K562 (cell line): ENCODE measurements around the gene KCTD13. TPM values are rescaled to one million over a fixed set of nuclear protein-coding genes. Genes with fewer than 3 reads are reported as not detected.

Source experiments
- ARID2 ChIP-seq: fragments of 450-650 bp; IDR thresholded peaks from 2 replicates; pipeline ENCODE4 v1.6.1; 2017; ENCODE audit warnings: antibody characterized with exemption, mild to moderate bottlenecking
- BHLHE40 ChIP-seq: IDR thresholded peaks from 2 replicates; pipeline ENCODE4 v1.6.1; 2011; ENCODE audit warnings: low read length, improper control_type of control experiment
- BRD9 ChIP-seq: fragments of 450-650 bp; IDR thresholded peaks from 2 replicates; pipeline ENCODE4 v1.6.1; 2018; ENCODE audit warnings: low read depth; ENCODE audit not compliant: partially characterized antibody
- CBX8 ChIP-seq: fragments of 200-600 bp; sonication (generic); IDR thresholded peaks from 2 replicates; pipeline ENCODE4 v1.6.1; 2012; ENCODE audit warnings: borderline replicate concordance, mixed run types, low read depth, mild to moderate bottlenecking, moderate library complexity, mixed read lengths, low read length, control low read depth, inconsistent platforms; ENCODE audit not compliant: poor library complexity, severe bottlenecking; ENCODE audit errors: extremely low read depth
- CREB3L1 ChIP-seq: fragments of 450-650 bp; IDR thresholded peaks from 2 replicates; pipeline ENCODE4 v1.6.1; 2014; ENCODE audit warnings: low read depth, mild to moderate bottlenecking, moderate library complexity, borderline replicate concordance
- DACH1 ChIP-seq: fragments of 450-650 bp; IDR thresholded peaks from 2 replicates; pipeline ENCODE4 v1.6.1; 2018; ENCODE audit not compliant: partially characterized antibody
- GTF3C2 ChIP-seq: IDR thresholded peaks from 3 replicates; pipeline ENCODE4 v1.6.1; 2011; ENCODE audit warnings: borderline replicate concordance, mild to moderate bottlenecking, moderate library complexity; ENCODE audit not compliant: insufficient read length; ENCODE audit errors: extremely low read depth
- ID3 ChIP-seq, 2 experiments: fragments of 250-450 bp in 1 of 2; fragments of 450-650 bp in 1 of 2; sonication (Bioruptor Pico) in 1 of 2; IDR thresholded peaks; 2 replicates each; pipeline versions ENCODE4 v1.6.1 to v1.8.0; 2016 to 2021; ENCODE audit warnings: mild to moderate bottlenecking in 2 of 2, moderate library complexity in 2 of 2, missing compliant biosample characterization in 1 of 2, missing genetic modification characterization in 1 of 2
- MBD1 ChIP-seq: fragments of 250-450 bp; sonication (Bioruptor Pico); IDR thresholded peaks from 2 replicates; pipeline ENCODE4 v1.8.0; 2022; ENCODE audit warnings: inconsistent platforms
- MCM7 ChIP-seq, 2 experiments: fragments of 450-650 bp; IDR thresholded peaks; 2 replicates each; pipeline ENCODE4 v1.6.1; 2016 to 2018
- MLLT1 ChIP-seq, 2 experiments: fragments of 450-650 bp; IDR thresholded peaks; 2 replicates each; pipeline ENCODE4 v1.6.1; 2016
- NFE2L1 ChIP-seq: fragments of 450-650 bp; IDR thresholded peaks from 2 replicates; pipeline ENCODE4 v1.6.1; 2016; ENCODE audit warnings: missing genetic modification characterization, low read depth, mild to moderate bottlenecking, missing compliant biosample characterization, moderate library complexity, borderline replicate concordance
- NR1H2 ChIP-seq: sonication (generic); formaldehyde crosslinking; IDR thresholded peaks from 2 replicates; pipeline ENCODE4 v1.4.0; 2020; ENCODE audit warnings: mild to moderate bottlenecking, missing genetic modification reagents
- RAD21 ChIP-seq, 2 experiments: fragments of 250-450 bp in 1 of 2; fragments of 450-650 bp in 1 of 2; sonication (Bioruptor Pico) in 1 of 2; formaldehyde crosslinking in 1 of 2; IDR thresholded peaks in 1 of 2; conservative IDR thresholded peaks in 1 of 2; 2 replicates each; pipeline versions ENCODE4 v1.4.0 to v1.8.0; 2020 to 2022; ENCODE audit warnings: mild to moderate bottlenecking in 2 of 2, moderate library complexity in 1 of 2
- SIN3A ChIP-seq, 2 experiments: fragments of 150-350 bp in 1 of 2; IDR thresholded peaks; 2 replicates each; pipeline ENCODE4 v1.6.1; 2011 to 2016; ENCODE audit warnings: borderline replicate concordance in 2 of 2, low read depth in 2 of 2, low read length in 2 of 2, mild to moderate bottlenecking in 2 of 2, moderate library complexity in 2 of 2; ENCODE audit not compliant: control insufficient read depth in 1 of 2
- SMAD4 ChIP-seq: fragments of 250-450 bp; sonication (Bioruptor Pico); conservative IDR thresholded peaks from 2 replicates; pipeline ENCODE4 v1.8.0; 2021; ENCODE audit warnings: inconsistent platforms, mild to moderate bottlenecking, moderate library complexity
- SMARCE1 ChIP-seq: fragments of 450-650 bp; IDR thresholded peaks from 2 replicates; pipeline ENCODE4 v1.7.1; 2016; ENCODE audit warnings: mild to moderate bottlenecking
- SNIP1 ChIP-seq: fragments of 450-650 bp; IDR thresholded peaks from 2 replicates; pipeline ENCODE4 v1.7.1; 2017; ENCODE audit warnings: low read depth, mild to moderate bottlenecking
- ZNF354B ChIP-seq: fragments of 250-450 bp; sonication (Bioruptor Pico); IDR thresholded peaks from 2 replicates; pipeline ENCODE4 v1.4.0; 2020
- polyA plus RNA-seq, 8 experiments: library from polyadenylated mRNA; depleted of rRNA in 4 of 8; stranded (reverse) in 5 of 8; unstranded in 3 of 8; fragments of >200 nt; fragmentation: Nextera tagmentation in 2 of 8; fragmentation: Illumina TruSeq in 1 of 8; extraction: Ambion mirVana in 2 of 8; extraction: Trizol in 1 of 8; gene quantifications; 2 replicates each; pipeline versions ENCODE4 v1.2.1 to v1.2.3, GENCODE V29; 2011 to 2014; ENCODE audit warnings: inconsistent platforms in 1 of 8, missing spikeins in 1 of 8
- total RNA-seq, 7 experiments: library from RNA; depleted of rRNA in 6 of 7; stranded (reverse); fragments of >200 nt in 6 of 7; fragmentation: Illumina TruSeq in 2 of 7; extraction: Trizol in 2 of 7; gene quantifications; 2 replicates each; pipeline versions ENCODE4 v1.2.1 to v1.2.3, GENCODE V29; 2011 to 2021; ENCODE audit warnings: low replicate concordance in 1 of 7

KCTD13 gene
- total and polyA plus RNA-seq, 9 of the 15 experiments (the other 6 are each of a cell fraction or from before 2014, with no cell fraction given), result 1.0 to 20.6 (median 9.8) TPM

- TF ChIP-seq MBD1, result peak; percentile 98
- TF ChIP-seq RAD21 (CRISPR knock-in tag; conservative IDR thresholded peaks at IDR 0.05 in 1 of 2, IDR thresholded peaks at IDR 0.05 in 1 of 2), result no peak
- TF ChIP-seq MLLT1 (IDR thresholded peaks at IDR 0.05), result 0 out of 4 replicates have a peak, but pooled peaks of 1 of the 2 experiments have one; percentile 48
- no peak for TF ChIP-seq SNIP1
- TF ChIP-seq GTF3C2, result no peak
- no peak for TF ChIP-seq CBX8
- TF ChIP-seq BHLHE40, result no peak
- TF ChIP-seq MCM7 (IDR thresholded peaks at IDR 0.05), result no peak
- no peak for TF ChIP-seq NFE2L1 (tag)
- TF ChIP-seq ARID2, result 0 out of 2 replicates have a peak, but pooled peaks have one; percentile 42
- TF ChIP-seq SIN3A (IDR thresholded peaks at IDR 0.05; ENCODE audit: borderline replicate concordance in 2 of 2, control insufficient read depth in 1 of 2, low read depth in 2 of 2, low read length in 2 of 2), result no peak
- no peak for TF ChIP-seq ID3 (CRISPR knock-in tag; IDR thresholded peaks at IDR 0.05)
- peak; percentile 83; the same call in 1 of the 2 replicates for TF ChIP-seq ID3 (tag; IDR thresholded peaks at IDR 0.05)
- no peak for TF ChIP-seq SMARCE1
- no peak for TF ChIP-seq BRD9
- TF ChIP-seq NR1H2 (CRISPR knock-in tag), result no peak
- no peak for TF ChIP-seq DACH1
- TF ChIP-seq ZNF354B, result no peak
- 0 out of 2 replicates have a peak, but pooled peaks have one; percentile 72 for TF ChIP-seq SMAD4
- TF ChIP-seq CREB3L1, result no peak
Observed at GRCh38 chr16:29972992-29973383, 47.0 kb upstream of the KCTD13 start (continued).
